MM.1S (cell line): ENCODE data around the gene CALB2.

Experiments
- DNase-seq: peaks from one replicate; pipeline ENCODE4 v3.0.0-alpha.2; 2015
- H2AFZ ChIP-seq: fragments of 300-600 bp; sonication (generic); 2 replicates; pipeline ENCODE4 v1.6.0; 2016; ENCODE audit warnings: antibody characterized with exemption, low read length
- H3F3A ChIP-seq: fragments of 300-600 bp; sonication (generic); 2 replicates; pipeline ENCODE4 v1.6.1; 2016; ENCODE audit warnings: mild to moderate bottlenecking, antibody characterized with exemption, low read length, moderate library complexity, mixed read lengths; ENCODE audit not compliant: insufficient read depth
- H3K27ac ChIP-seq: fragments of 300-600 bp; sonication (generic); 2 replicates; pipeline ENCODE4 v1.5.1; 2016; ENCODE audit warnings: mild to moderate bottlenecking, low read length
- H3K27me3 ChIP-seq: fragments of 300-600 bp; sonication (generic); replicated peaks from 2 replicates; pipeline ENCODE4 v1.6.0; 2016; ENCODE audit warnings: low read length; ENCODE audit not compliant: insufficient read depth
- H3K36me3 ChIP-seq: fragments of 300-600 bp; sonication (generic); replicated peaks from 2 replicates; pipeline ENCODE4 v1.6.1; 2016; ENCODE audit warnings: mild to moderate bottlenecking, low read length, mixed read lengths; ENCODE audit not compliant: insufficient read depth
- H3K4me1 ChIP-seq: fragments of 300-600 bp; sonication (generic); 2 replicates; pipeline ENCODE4 v1.6.1; 2016; ENCODE audit warnings: low read length, mixed read lengths
- H3K4me2 ChIP-seq: fragments of 300-600 bp; sonication (generic); 2 replicates; pipeline ENCODE4 v1.6.0; 2016; ENCODE audit warnings: low read depth, low read length
- H3K4me3 ChIP-seq: fragments of 300-600 bp; sonication (generic); 2 replicates; pipeline ENCODE4 v1.5.1; 2016; ENCODE audit warnings: low read length, mixed read lengths
- H3K79me2 ChIP-seq: fragments of 300-600 bp; sonication (generic); 2 replicates; pipeline ENCODE4 v1.6.1; 2016; ENCODE audit warnings: mixed run types, low read length, mixed read lengths
- H3K9ac ChIP-seq: fragments of 300-600 bp; sonication (generic); 2 replicates; pipeline ENCODE4 v1.6.1; 2016; ENCODE audit warnings: low read length, mixed read lengths
- H3K9me2 ChIP-seq: fragments of 300-600 bp; sonication (generic); replicated peaks from 2 replicates; pipeline ENCODE4 v1.6.1; 2016; ENCODE audit warnings: mild to moderate bottlenecking, low read length, mixed read lengths; ENCODE audit not compliant: insufficient read depth
- H3K9me3 ChIP-seq: fragments of 300-600 bp; sonication (generic); replicated peaks from 2 replicates; pipeline ENCODE4 v1.6.1; 2016; ENCODE audit warnings: mild to moderate bottlenecking, low read length, mixed read lengths; ENCODE audit not compliant: insufficient read depth
- H4K20me1 ChIP-seq: fragments of 300-600 bp; sonication (generic); 2 replicates; pipeline ENCODE4 v1.6.1; 2016; ENCODE audit warnings: mild to moderate bottlenecking, low read length, moderate library complexity, mixed read lengths; ENCODE audit not compliant: insufficient read depth
- CTCF ChIP-seq: fragments of 300-600 bp; sonication (generic); IDR thresholded peaks from 2 replicates; pipeline ENCODE4 v1.5.1; 2016; ENCODE audit warnings: antibody characterized with exemption, low read length, mixed read lengths
- EZH2 ChIP-seq: fragments of 300-600 bp; sonication (generic); optimal IDR thresholded peaks from 2 replicates; pipeline ENCODE3; 2017; ENCODE audit warnings: low read depth, mild to moderate bottlenecking, antibody characterized with exemption, low read length, mixed read lengths
- EZH2phosphoT487 ChIP-seq: fragments of 300-600 bp; sonication (generic); IDR thresholded peaks from 2 replicates; pipeline ENCODE4 v1.6.1; 2018; ENCODE audit warnings: antibody characterized with exemption, low read length

The CALB2 gene

GRCh38 chr16:71396594-71396993 is 38.1 kb downstream of the CALB2 start:
- Histone ChIP-seq H3K9me3 (no peaks in the 10 kb centered on the region), H4K20me1 (no peaks in the 10 kb centered on the region), H3K27me3 (peaks cover 4% of the 10 kb centered on the region; the same call in 1 of the 2 replicates), H3K4me2 (no peak overlapping the region), H3F3A (no peaks in the 10 kb centered on the region), H3K36me3 (no peaks in the 10 kb centered on the region), H3K9ac (no peak overlapping the region), H3K4me1 (no peaks in the 10 kb centered on the region), H3K9me2 (no peaks in the 10 kb centered on the region), H3K4me3 (no peak overlapping the region), H3K79me2 (no peaks in the 10 kb centered on the region), H3K27ac (no peak overlapping the region), H2AFZ (no peak overlapping the region)
- TF ChIP-seq EZH2phosphoT487 (no peak), EZH2 (no peak), CTCF (no peak)
- DNase-seq = no peak

GRCh38 chr16:71399801-71400563 is 41.5 kb downstream of the CALB2 start:
- no peak for TF ChIP-seq CTCF
- no peak for TF ChIP-seq EZH2phosphoT487
- TF ChIP-seq EZH2 = no peak
- no peaks in the 10 kb centered on the region for H3K4me1 ChIP-seq
- no peaks in the 10 kb centered on the region for H3K79me2 ChIP-seq
- H3K4me3 ChIP-seq = no peak overlapping the region
- no peaks in the 10 kb centered on the region for H3K9me3 ChIP-seq
- H3K9me2 ChIP-seq = no peaks in the 10 kb centered on the region
- H3F3A ChIP-seq = no peaks in the 10 kb centered on the region
- H3K36me3 ChIP-seq = no peaks in the 10 kb centered on the region
- H3K4me2 ChIP-seq = no peak overlapping the region
- no peak for DNase-seq
- H2AFZ ChIP-seq = no peak overlapping the region
- peaks cover 4% of the 10 kb centered on the region; the same call in 1 of the 2 replicates for H3K27me3 ChIP-seq
- no peak overlapping the region for H3K27ac ChIP-seq
- H3K9ac ChIP-seq = no peak overlapping the region
- no peaks in the 10 kb centered on the region for H4K20me1 ChIP-seq

GRCh38 chr16:71402007-71402406 is 43.5 kb downstream of the CALB2 start:
- no peak overlapping the region for H3K27ac ChIP-seq
- no peaks in the 10 kb centered on the region for H3K79me2 ChIP-seq
- H3K4me1 ChIP-seq = no peaks in the 10 kb centered on the region; the same call in 1 of the 2 replicates
- H3K9me3 ChIP-seq = no peaks in the 10 kb centered on the region
- no peaks in the 10 kb centered on the region for H3K9me2 ChIP-seq
- no peak overlapping the region for H3K4me3 ChIP-seq
- H3F3A ChIP-seq = no peaks in the 10 kb centered on the region; the same call in 1 of the 2 replicates
- H4K20me1 ChIP-seq = no peaks in the 10 kb centered on the region
- no peak for DNase-seq
- TF ChIP-seq CTCF = no peak
- TF ChIP-seq EZH2 = no peak
- no peak for TF ChIP-seq EZH2phosphoT487
- no peak overlapping the region for H3K4me2 ChIP-seq
- H3K27me3 ChIP-seq = peaks cover 4% of the 10 kb centered on the region; the same call in 1 of the 2 replicates
- H3K36me3 ChIP-seq = no peaks in the 10 kb centered on the region
- H3K9ac ChIP-seq = no peak overlapping the region
- H2AFZ ChIP-seq = no peak overlapping the region
